ENCODE results near the gene FCHSD2. TPM values are rescaled to one million over a fixed set of nuclear protein-coding genes. Genes with fewer than 3 reads are reported as not detected.
"Not testable (repeated sequence)": the region's sequence is repeated elsewhere in the genome, so short reads cannot be mapped to it uniquely, and the experiment has no call there.

The FCHSD2 gene
- total and polyA plus RNA-seq, 2 of the 8 experiments (the other 6 are each of a cell fraction or from before 2014, with no cell fraction given), result 4.1 to 7.8 TPM

GRCh38 chr11:73070653-73071052, 71.5 kb downstream of the FCHSD2 start (continued):
- TF ChIP-seq E2F6 (IDR thresholded peaks at IDR 0.05) (no peak), POLR2AphosphoS5 (IDR thresholded peaks at IDR 0.05; ENCODE audit: low read depth, low read length) (no peak), TEAD4 (IDR thresholded peaks at IDR 0.05; ENCODE audit: low read depth, low read length) (no peak), TBP (IDR thresholded peaks at IDR 0.05; ENCODE audit: low read depth, low read length) (no peak), TAF7 (optimal IDR thresholded peaks at IDR 0.05; ENCODE audit: borderline replicate concordance, low read depth, low read length) (no peak), BCL11A (IDR thresholded peaks at IDR 0.05; ENCODE audit: low read depth in 2 of 2, low read length in 2 of 2) (no peak), SUZ12 (IDR thresholded peaks at IDR 0.05; ENCODE audit: low read length) (no peak)

GRCh38 chr11:73061857-73062424, 80.2 kb downstream of the FCHSD2 start:
- H4K91ac ChIP-seq (replicated peaks; ENCODE audit: insufficient read length, low read length); H4K5ac ChIP-seq (ENCODE audit: insufficient read length, low read depth, low read length); H3K4ac ChIP-seq (replicated peaks; ENCODE audit: insufficient read length, low read depth, low read length); H2BK20ac ChIP-seq (ENCODE audit: low read length); H3K14ac ChIP-seq (ENCODE audit: insufficient read length); H2AK5ac ChIP-seq (ENCODE audit: low read depth, low read length); H3K79me1 ChIP-seq (ENCODE audit: low read depth, low read length); H4K8ac ChIP-seq (ENCODE audit: extremely low read depth, insufficient read depth, low read length); POLR2A ChIA-PET (ENCODE audit: partially characterized antibody); H3K9me3 ChIP-seq (ENCODE audit: insufficient read depth in 2 of 2, low read depth in 1 of 2, low read length in 1 of 2); H3K4me2 ChIP-seq (ENCODE audit: insufficient read depth in 1 of 2, low read depth in 2 of 2, low read length in 2 of 2); DNase-seq (ENCODE audit: low read depth in 1 of 2, low spot score in 2 of 2); H3K4me3 ChIP-seq (ENCODE audit: extremely low read depth in 1 of 4, insufficient read depth in 2 of 4, low read depth in 3 of 4, low read length in 4 of 4); H3K18ac ChIP-seq (ENCODE audit: extremely low read depth, low read length); H2AFZ ChIP-seq (ENCODE audit: low read length); H4K20me1 ChIP-seq (replicated peaks in 1 of 2; ENCODE audit: control insufficient read depth in 1 of 2, insufficient read depth in 2 of 2, low read length in 2 of 2); H3K9ac ChIP-seq (replicated peaks in 1 of 4; ENCODE audit: extremely low read depth in 1 of 4, low read depth in 3 of 4, low read length in 3 of 4); H3K23ac ChIP-seq (ENCODE audit: insufficient read length); H3K23me2 ChIP-seq (ENCODE audit: low read depth, low read length); H3K27ac ChIP-seq (ENCODE audit: low read depth, low read length); H2BK15ac ChIP-seq (ENCODE audit: low read length); H2BK120ac ChIP-seq (replicated peaks; ENCODE audit: low read depth, low read length); H2BK5ac ChIP-seq (ENCODE audit: low read depth, low read length); H3K79me2 ChIP-seq (ENCODE audit: control insufficient read depth in 1 of 2, insufficient read depth in 2 of 2, low read length in 2 of 2); FAIRE-seq; H3K4me1 ChIP-seq (replicated peaks in 1 of 4; ENCODE audit: control insufficient read depth in 3 of 4, insufficient read depth in 4 of 4, low read length in 3 of 4); H3K36me3 ChIP-seq (ENCODE audit: control insufficient read depth in 2 of 4, insufficient read depth in 4 of 4, low read length in 3 of 4); H3K56ac ChIP-seq (replicated peaks; ENCODE audit: insufficient read length, low read depth, low read length); H3K27me3 ChIP-seq (replicated peaks in 1 of 4; ENCODE audit: control insufficient read depth in 3 of 4, extremely low read depth in 1 of 4, insufficient read depth in 3 of 4, low read length in 3 of 4); H2BK12ac ChIP-seq (ENCODE audit: low read depth, low read length): not testable (repeated sequence)
- WGBS, 2 experiments (ENCODE audit: extremely low coverage in 1 of 2, insufficient coverage in 1 of 2, insufficient read length in 1 of 2, insufficient replicate concordance in 2 of 2, low coverage in 1 of 2, low lambda C conversion rate in 2 of 2, missing lambda C conversion rate in 1 of 2), result 84% methylated on average over 3 of the region's 3 CpGs; no CpG with 5 or more reads in 1 of the 2 experiments
- CTCF ChIA-PET (ENCODE audit: partially characterized antibody), result interaction anchor here (0.6 to 0.7 kb wide), 2 partner anchors 17 to 378 kb away, joined by 3 read pairs; no protein-coding TSS in a partner anchor
